Measurements from ENCODE around the gene PSMB4.

Gene PSMB4

DNA sequence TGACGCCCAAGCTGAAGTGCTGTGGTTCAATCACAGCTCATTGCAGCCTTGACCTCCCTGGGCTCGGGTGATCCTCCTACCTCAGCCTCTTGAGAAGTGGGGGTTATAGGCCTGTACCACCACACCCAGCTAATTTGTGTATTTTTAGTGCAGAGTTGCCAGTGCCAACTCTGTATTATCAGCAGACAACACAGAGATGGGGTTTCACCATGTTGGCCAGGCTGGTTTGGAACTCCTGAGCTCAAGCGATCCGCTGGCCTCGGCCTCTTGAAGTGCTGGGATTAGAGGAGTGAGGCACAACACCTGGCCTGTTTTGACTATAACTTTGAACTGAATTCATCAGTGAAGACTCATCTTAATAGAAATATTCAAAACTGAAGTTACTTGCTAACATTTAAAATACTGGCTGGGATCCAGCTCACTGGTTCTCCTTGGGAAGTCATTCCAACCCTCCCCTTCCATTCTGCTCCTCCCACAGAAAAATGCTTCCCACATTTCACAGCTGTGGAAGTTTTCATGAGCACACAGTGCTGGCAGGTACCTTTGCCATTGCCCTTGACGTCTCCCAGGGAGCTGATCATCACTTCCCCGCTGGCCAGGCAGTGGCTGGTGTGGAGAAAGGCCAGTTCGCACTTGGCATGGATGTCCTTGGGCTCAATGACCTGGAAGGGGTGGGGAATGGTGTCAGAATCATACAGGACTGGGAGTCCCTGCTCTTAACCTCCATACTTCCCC, 31.5 kb upstream of the PSMB4 start:
- H4K20me1 ChIP-seq = no peaks in the 10 kb centered on the region
- H3K4me2 ChIP-seq = peak overlapping the region in 2 of 11 experiments; percentile 83 to 95; a peak in 4 of 22 replicates
- peaks cover 0 to 2% (median 0%) of the 10 kb centered on the region in 11 experiments; a peak in 2 of 22 replicates for H3K36me3 ChIP-seq
- peaks cover 18 to 65% (median 39%) of the 10 kb centered on the region in 10 experiments for H3K4me1 ChIP-seq
- H3K27me3 ChIP-seq = no peaks in the 10 kb centered on the region
- no peak for TF ChIP-seq Cebpa-rat (IDR thresholded peaks at IDR 0.05)
- no peak overlapping the region for H3K9ac ChIP-seq
- H3K27ac ChIP-seq = peak overlapping the region in 1 of 11 experiments; percentile 33; a peak in 2 of 22 replicates
- H3K4me3 ChIP-seq = no peak overlapping the region
- H3K9me3 ChIP-seq (replicated peaks in 1 of 11) = peaks cover 11 to 20% (median 16%) of the 10 kb centered on the region in 11 experiments

DNA sequence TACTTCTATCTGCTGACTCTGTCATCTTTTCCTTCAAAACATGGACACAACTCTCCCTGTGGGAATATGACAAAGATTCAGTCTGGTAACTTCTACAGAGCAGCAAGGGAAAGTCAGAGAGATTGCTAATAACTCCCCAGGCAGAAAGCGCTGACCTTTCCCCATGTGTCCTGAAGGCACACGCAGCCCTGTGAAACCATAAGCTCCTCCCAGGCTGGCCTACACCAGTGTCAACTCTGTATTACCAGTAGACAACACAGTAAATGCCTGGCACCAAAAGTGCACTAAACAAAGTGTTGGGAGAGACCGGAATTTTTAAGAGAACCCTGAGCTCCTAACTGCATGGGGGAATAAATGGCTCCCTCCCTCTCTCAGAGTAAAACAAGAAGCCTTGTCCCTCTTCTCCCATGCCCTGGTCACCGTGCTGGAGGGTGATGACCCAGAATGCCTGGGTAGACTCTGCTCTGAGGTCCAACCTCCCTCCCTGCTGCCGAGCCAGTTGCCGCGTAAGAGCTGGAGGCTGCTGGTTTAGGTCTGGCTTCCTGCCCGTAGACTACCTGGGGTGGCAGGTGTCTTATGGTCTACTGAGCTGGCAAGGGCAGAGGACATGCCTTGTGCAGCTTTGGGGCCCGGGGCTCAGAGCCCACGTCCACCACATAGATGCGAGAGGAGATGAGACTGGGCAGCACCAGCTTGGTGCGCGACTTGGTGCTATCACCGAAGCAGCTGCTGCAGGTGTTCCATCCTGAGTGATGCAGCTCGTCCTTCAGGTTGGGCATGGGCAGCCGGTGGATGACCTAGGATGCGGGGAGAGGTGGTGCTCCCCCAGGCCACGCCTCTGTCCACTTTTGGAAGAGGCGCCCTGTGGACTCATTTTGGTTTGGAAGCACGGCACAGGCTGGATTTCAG, 30.7 kb upstream of the PSMB4 start:
- Histone ChIP-seq H3K4me2 (peak overlapping the region in 9 of 11 experiments; percentile 69 to 95 (median 84); a peak in 13 of 22 replicates), H3K4me1 (peaks cover 18 to 72% (median 41%) of the 10 kb centered on the region in 10 experiments), H3K27me3 (no peaks in the 10 kb centered on the region), H3K4me3 (no peak overlapping the region), H3K36me3 (no peaks in the 10 kb centered on the region), H3K9ac (peak overlapping the region in 1 of 11 experiments; percentile 70; a peak in 1 of 22 replicates), H3K27ac (peak overlapping the region in 5 of 11 experiments; percentile 83 to 86 (median 86); a peak in 10 of 22 replicates), H3K9me3 (replicated peaks in 1 of 11) (peaks cover 2 to 12% (median 8%) of the 10 kb centered on the region in 11 experiments; a peak in 21 of 22 replicates), H4K20me1 (no peaks in the 10 kb centered on the region)
- no peak for TF ChIP-seq Cebpa-rat (IDR thresholded peaks at IDR 0.05)

DNA sequence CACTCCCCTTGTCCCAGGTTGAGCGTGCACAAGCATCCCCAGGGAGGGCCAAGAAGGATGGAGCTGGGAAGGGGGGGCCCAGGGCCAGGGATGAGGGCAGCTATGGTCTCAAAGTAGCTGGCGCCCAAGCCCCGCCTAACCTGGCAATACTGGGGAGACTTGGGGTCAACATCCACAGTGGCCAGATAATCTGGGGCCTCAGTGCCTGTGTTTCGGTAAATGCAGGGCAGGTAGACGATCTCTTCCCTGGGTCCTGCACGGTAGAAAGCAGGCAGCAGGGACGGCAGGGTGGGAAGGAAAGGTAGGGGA, 30.1 kb upstream of the PSMB4 start:
- Histone ChIP-seq H3K4me3 (no peak overlapping the region), H3K27ac (peak overlapping the region in 8 of 11 experiments; percentile 52 to 86 (median 84); a peak in 16 of 22 replicates), H3K9me3 (replicated peaks in 1 of 11) (peaks cover 0 to 5% (median 1%) of the 10 kb centered on the region in 11 experiments; a peak in 8 of 22 replicates), H3K4me1 (peaks cover 18 to 77% (median 44%) of the 10 kb centered on the region in 10 experiments), H4K20me1 (no peaks in the 10 kb centered on the region), H3K4me2 (peak overlapping the region; percentile 69 to 95 (median 84); a peak in 21 of 22 replicates), H3K27me3 (no peaks in the 10 kb centered on the region), H3K9ac (peak overlapping the region in 2 of 11 experiments; percentile 64 to 70; a peak in 3 of 22 replicates), H3K36me3 (no peaks in the 10 kb centered on the region)
- TF ChIP-seq Cebpa-rat (IDR thresholded peaks at IDR 0.05) = no peak

GRCh38 chr1:151369621-151370048, 29.7 kb upstream of the PSMB4 start:
- Histone ChIP-seq H3K27me3 (no peaks in the 10 kb centered on the region), H3K9me3 (replicated peaks in 1 of 11) (peaks cover 0 to 2% (median 0%) of the 10 kb centered on the region in 11 experiments; a peak in 2 of 22 replicates), H3K4me2 (peak overlapping the region; percentile 69 to 95 (median 84)), H3K27ac (peak overlapping the region in 9 of 11 experiments; percentile 52 to 86 (median 83); a peak in 19 of 22 replicates), H4K20me1 (no peaks in the 10 kb centered on the region), H3K4me1 (peaks cover 18 to 78% (median 44%) of the 10 kb centered on the region in 10 experiments), H3K36me3 (no peaks in the 10 kb centered on the region), H3K4me3 (peak overlapping the region in 1 of 10 experiments; percentile 16; a peak in 2 of 20 replicates), H3K9ac (peak overlapping the region in 9 of 11 experiments; percentile 30 to 72 (median 57); a peak in 15 of 22 replicates)
- no peak for TF ChIP-seq Cebpa-rat (IDR thresholded peaks at IDR 0.05)

- H3K4me2 ChIP-seq = peak overlapping the region; percentile 69 to 95 (median 84)
- H3K4me3 ChIP-seq = peak overlapping the region in 3 of 10 experiments; percentile 14 to 23 (median 16); a peak in 3 of 20 replicates
- 0 out of 22 replicates have a peak, but pooled peaks of 2 of the 11 experiments have one; percentile 13 to 46 for TF ChIP-seq Cebpa-rat (IDR thresholded peaks at IDR 0.05)
- H3K9ac ChIP-seq = peak overlapping the region in 10 of 11 experiments; percentile 0 to 72 (median 58); a peak in 18 of 22 replicates
- H3K4me1 ChIP-seq = peaks cover 18 to 78% (median 44%) of the 10 kb centered on the region in 10 experiments
- H3K27ac ChIP-seq = peak overlapping the region in 10 of 11 experiments; percentile 52 to 86 (median 80); a peak in 19 of 22 replicates
- H4K20me1 ChIP-seq = no peaks in the 10 kb centered on the region
- H3K36me3 ChIP-seq = no peaks in the 10 kb centered on the region
- H3K27me3 ChIP-seq = no peaks in the 10 kb centered on the region
- no peaks in the 10 kb centered on the region for H3K9me3 ChIP-seq (replicated peaks in 1 of 11)
Observed at GRCh38 chr1:151370211-151370911, 29.0 kb upstream of the PSMB4 start.

DNA sequence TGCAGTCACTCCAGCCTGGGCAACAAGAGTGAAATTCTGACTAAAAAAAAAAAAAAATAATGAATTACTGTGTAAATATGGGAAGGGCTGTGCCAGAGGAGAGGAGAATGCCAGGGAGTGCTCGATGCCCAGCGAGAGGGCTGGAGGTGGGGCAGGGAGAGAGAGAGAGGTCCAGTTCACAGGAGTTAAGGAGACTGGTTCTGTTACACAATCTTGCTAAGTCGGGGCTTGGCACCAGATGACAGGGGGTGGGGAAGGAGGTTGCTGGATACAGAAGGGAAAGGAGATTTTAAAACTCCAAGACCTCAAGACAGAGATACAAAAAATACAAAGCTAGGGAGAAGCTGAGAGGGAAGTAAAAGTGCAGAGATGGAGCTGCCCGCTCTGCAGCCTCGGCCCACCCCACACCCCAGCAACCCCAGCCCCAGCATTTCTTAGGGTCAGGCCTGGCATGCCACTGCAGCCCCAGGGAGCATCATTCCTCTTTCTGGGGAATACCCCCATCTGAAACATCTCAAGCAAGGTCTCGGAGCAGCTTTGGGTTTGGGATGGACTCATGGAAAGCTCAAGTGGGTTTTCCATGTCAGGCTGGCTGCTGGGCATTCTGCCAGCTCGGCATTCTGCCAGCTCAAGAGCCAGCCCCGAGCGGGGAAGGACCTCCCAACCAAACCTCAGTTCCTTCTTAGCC, 27.9 kb upstream of the PSMB4 start:
- TF ChIP-seq Cebpa-rat (IDR thresholded peaks at IDR 0.05) = no peak
- peak overlapping the region in 4 of 11 experiments; percentile 18 to 48 (median 36); a peak in 4 of 22 replicates for H3K9ac ChIP-seq
- H3K4me1 ChIP-seq = peaks cover 18 to 73% (median 44%) of the 10 kb centered on the region in 10 experiments
- H3K36me3 ChIP-seq = no peaks in the 10 kb centered on the region
- H3K4me2 ChIP-seq = peak overlapping the region in 7 of 11 experiments; percentile 76 to 95 (median 84); a peak in 13 of 22 replicates
- H3K27me3 ChIP-seq = no peaks in the 10 kb centered on the region
- no peaks in the 10 kb centered on the region for H4K20me1 ChIP-seq
- H3K9me3 ChIP-seq (replicated peaks in 1 of 11) = no peaks in the 10 kb centered on the region
- peak overlapping the region in 6 of 11 experiments; percentile 78 to 86 (median 86); a peak in 10 of 22 replicates for H3K27ac ChIP-seq
- H3K4me3 ChIP-seq = no peak overlapping the region

- H3K36me3 ChIP-seq = no peaks in the 10 kb centered on the region
- H3K4me3 ChIP-seq = no peak within 1 kb of the TSS
- TF ChIP-seq Cebpa-rat (IDR thresholded peaks at IDR 0.05) = no peak
- H3K4me2 ChIP-seq = peak within 1 kb of the TSS in 7 of 11 experiments; percentile 12 to 95 (median 83); a peak in 12 of 22 replicates
- H3K27ac ChIP-seq = peak within 1 kb of the TSS in 4 of 11 experiments; percentile 83 to 86 (median 86); a peak in 7 of 22 replicates
- H4K20me1 ChIP-seq = no peaks in the 10 kb centered on the region
- H3K4me1 ChIP-seq = peaks cover 18 to 67% (median 44%) of the 10 kb centered on the region in 10 experiments
- H3K9me3 ChIP-seq (replicated peaks in 1 of 11) = no peaks in the 10 kb centered on the region
- H3K27me3 ChIP-seq = no peaks in the 10 kb centered on the region
- H3K9ac ChIP-seq = peak within 1 kb of the TSS in 2 of 11 experiments; percentile 18 to 37; a peak in 2 of 22 replicates
Observed at GRCh38 chr1:151372058-151372934, 27.1 kb upstream of the PSMB4 start, which contains the start of gene SELENBP1. Gene SELENBP1, minus strand, starts transcription at chr1:151372705. Its CDS starts 64 bp downstream, at chr1:151372641.
